Measurements from ENCODE around the gene DAP.

- TF ChIP-seq PML (IDR thresholded peaks at IDR 0.05; ENCODE audit: low read length): no peak
- TF ChIP-seq MAX (IDR thresholded peaks at IDR 0.05; ENCODE audit: low read depth, low read length): no peak
Observed at GRCh38 chr5:10695055-10695649, 65.9 kb downstream of the DAP start.

Data from GM12878 (cell line).